Cardiac fibroblast (primary cell): ENCODE measurements around the gene MRAP2.
A peak's percentile ranks its signal among the peaks of the same experiment; 100 is the strongest.

ENCODE experiments used
- DNase-seq, 2 donors: peaks; one replicate each; pipeline versions ENCODE4 v3.0.0 to v3.0.0-alpha.2; 2010; ENCODE audit warnings: low read depth in 2 of 2
- H3K4me3 ChIP-seq, 2 donors: replicated peaks in 1 of 2; 1 replicate in 1 of 2; 2 replicates in 1 of 2; pipeline ENCODE4 v1.5.1; 2011; ENCODE audit warnings: low read depth in 2 of 2, low read length in 2 of 2, mild to moderate bottlenecking in 2 of 2, moderate library complexity in 1 of 2
- TF ChIP-seq, protein P1 (sequence below): IDR thresholded peaks from one replicate; pipeline ENCODE4 v1.5.1; 2011; ENCODE audit warnings: low read depth, mild to moderate bottlenecking, low read length, inconsistent platforms

Gene MRAP2

DNA sequence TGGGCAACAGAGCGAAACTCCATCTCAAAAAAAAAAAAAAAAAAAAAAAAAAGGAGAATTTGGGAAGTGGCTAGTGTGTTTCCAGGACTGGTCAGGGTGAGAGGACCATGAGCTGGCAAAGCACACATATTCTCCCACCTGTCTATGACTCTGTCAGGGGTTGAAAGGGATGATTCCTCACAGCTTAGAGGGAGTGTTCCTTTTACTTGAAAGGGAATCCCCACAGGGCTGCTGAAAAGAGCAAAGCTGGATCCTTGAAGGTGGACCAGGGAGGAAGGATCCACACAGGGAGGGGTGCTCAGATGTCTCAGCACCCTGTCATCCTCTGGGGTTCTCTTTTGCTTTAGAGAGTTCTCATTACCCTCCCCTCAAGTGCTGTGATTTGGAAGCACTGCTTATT is 13.2 kb downstream of the MRAP2 start:
- TF ChIP-seq, protein P1, sequence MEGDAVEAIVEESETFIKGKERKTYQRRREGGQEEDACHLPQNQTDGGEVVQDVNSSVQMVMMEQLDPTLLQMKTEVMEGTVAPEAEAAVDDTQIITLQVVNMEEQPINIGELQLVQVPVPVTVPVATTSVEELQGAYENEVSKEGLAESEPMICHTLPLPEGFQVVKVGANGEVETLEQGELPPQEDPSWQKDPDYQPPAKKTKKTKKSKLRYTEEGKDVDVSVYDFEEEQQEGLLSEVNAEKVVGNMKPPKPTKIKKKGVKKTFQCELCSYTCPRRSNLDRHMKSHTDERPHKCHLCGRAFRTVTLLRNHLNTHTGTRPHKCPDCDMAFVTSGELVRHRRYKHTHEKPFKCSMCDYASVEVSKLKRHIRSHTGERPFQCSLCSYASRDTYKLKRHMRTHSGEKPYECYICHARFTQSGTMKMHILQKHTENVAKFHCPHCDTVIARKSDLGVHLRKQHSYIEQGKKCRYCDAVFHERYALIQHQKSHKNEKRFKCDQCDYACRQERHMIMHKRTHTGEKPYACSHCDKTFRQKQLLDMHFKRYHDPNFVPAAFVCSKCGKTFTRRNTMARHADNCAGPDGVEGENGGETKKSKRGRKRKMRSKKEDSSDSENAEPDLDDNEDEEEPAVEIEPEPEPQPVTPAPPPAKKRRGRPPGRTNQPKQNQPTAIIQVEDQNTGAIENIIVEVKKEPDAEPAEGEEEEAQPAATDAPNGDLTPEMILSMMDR = no peak
- DNase-seq = no peak

DNA sequence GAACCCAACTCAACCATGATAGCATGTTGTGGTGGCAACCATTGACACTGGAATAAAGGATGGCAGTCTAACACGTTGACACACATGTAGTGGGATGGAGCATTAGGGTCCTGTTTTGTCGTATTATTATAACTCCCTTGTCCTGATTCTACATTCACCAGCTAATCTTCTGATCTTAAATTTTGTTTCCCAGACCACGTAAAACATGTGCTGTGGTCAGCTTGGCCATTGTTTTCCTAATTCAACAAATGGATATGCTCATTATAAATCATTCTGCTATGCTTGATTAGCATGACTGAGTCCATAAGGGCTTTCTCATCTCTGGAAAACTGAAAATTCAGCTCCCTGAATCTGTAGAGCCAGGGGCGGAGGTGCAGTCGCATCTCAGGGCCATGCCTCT is 15.0 kb downstream of the MRAP2 start:
- H3K4me3 ChIP-seq = no peak overlapping the region
- DNase-seq = no peak
- TF ChIP-seq, protein P1 = no peak

More for the DNA sequence above, 13.2 kb downstream of the MRAP2 start:
- H3K4me3 ChIP-seq = no peak overlapping the region

DNA sequence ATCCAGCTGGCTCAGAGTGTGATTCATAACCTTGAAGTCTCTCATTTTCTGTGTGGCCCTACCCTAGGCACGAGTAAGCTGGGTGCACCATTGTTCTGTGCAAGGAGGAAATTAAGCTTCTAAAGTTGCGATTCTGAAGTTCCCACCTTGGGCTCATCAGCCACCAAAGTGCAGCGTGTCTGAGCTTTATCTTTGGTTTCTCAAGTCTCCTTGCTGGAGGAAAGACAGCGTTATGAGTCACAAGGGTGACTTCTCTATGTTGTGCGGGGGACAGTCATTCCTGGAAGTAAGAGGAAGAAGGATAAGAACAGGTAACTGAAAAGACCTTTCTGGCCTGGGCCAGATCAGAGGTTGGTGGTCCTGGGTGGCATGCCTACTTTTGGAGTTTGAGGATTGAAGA is 16.8 kb downstream of the MRAP2 start:
- TF ChIP-seq, protein P1 = no peak
- no peak overlapping the region for H3K4me3 ChIP-seq
- no peak for DNase-seq

DNA sequence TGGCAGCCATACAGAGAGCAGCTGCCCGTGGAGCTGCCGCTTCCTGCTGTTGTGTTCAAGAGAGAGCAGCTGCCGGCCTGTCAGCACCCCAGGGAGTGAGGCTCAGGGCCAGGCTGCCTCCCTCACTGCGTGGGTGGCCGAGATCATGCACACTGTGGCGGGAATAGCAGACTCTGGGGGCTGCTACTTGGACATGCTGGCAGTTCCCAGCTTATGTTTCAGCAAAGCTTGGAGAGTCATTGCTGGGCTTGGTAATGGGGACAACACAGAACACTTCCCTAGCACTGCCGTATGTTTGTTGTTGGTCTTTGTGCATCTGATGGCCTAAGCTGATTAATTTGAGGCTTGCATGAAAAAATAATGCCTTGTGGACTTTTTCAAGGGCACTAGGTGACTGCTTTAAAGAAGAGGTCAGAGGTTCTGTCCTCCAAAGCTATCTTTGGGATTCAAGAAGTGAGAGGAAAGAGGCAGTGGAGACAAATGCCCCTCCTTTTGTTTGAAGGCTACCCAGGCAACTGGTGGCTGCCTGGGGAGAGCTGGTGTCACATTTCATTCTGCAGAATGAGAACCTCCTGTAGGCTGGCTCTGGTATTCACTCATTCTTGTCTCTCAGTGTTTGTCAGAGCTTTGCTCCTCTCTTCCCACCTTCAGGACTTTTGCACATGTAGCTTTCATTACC is 18.8 kb downstream of the MRAP2 start:
- DNase-seq = peak; percentile 43 to 78
- TF ChIP-seq, protein P1 = no peak
- H3K4me3 ChIP-seq = no peak overlapping the region

DNA sequence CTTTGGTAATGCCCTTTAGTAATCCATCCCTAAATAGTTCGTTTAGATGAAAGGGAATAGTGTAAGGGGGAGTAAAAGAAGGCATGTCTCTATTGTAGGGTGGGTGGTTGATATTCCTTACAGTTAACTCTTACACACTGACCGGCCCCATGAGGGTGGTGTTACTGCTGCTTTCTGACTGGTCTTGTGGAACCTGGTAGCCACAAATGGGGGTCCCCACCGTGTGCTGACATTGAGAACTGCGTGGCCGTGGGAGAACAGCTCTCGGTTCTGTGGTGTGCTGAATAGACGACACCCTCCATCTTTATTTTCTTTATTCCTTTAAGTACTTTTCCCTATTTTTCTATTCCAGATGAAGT is 19.3 kb downstream of the MRAP2 start:
- H3K4me3 ChIP-seq = no peak overlapping the region
- DNase-seq = no peak
- TF ChIP-seq, protein P1 = no peak

DNA sequence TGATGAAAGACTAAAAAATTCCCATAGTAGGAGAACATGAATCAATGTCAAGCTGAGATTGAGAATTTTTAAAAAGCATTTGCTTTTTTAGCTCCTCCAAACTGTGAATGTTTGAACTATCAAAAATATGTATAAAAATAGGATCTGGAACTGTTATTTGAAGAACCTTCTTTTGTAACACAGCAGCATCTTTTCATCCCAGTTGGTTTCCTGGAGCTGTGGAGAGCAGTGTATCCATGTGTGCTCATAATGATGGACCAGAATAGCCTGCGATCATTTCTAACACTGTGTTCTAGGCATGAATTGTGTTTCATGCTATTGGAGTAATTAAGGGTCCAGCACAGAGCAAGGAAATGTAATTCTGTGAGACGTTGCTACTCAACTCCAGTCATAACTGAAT is 22.1 kb downstream of the MRAP2 start:
- H3K4me3 ChIP-seq = no peak overlapping the region
- no peak for DNase-seq
- TF ChIP-seq, protein P1 = no peak

DNA sequence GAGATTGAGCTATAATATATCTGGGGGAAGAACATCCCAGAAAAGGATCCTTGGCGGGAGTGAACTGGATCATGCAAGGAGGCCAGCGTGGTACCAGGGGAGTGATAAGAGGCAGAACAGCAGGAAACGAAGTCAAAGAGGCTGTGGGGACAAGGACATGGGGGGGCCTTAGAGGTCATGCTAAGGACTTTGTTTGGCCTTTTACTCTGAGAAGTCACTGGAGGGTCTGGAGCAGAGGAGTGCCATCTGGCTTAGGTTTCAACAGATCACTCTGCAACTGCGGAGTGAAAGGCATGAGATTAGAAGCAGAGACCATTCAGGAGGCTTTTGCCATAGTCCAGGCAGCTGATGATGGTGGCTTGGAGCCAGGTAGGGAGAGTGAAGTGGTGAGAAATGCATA is 24.3 kb downstream of the MRAP2 start:
- TF ChIP-seq, protein P1 = no peak
- no peak overlapping the region for H3K4me3 ChIP-seq
- DNase-seq = no peak
